B cell (primary cell): Measurements from ENCODE around the gene SH3RF3. TPM values are rescaled to one million over a fixed set of nuclear protein-coding genes. Genes with fewer than 3 reads are reported as not detected.

Experiments
- ATAC-seq: fragments of 200-7000 bp; cut with Tn5 transposase; one replicate; pipeline ENCODE4 v1.10.0; 2021; ENCODE audit warnings: low read depth, mild to moderate bottlenecking, moderate number of reproducible peaks, moderate library complexity
- CTCF ChIA-PET: fragments of 350-600 bp; sonication (Branson Sonifier 250); formaldehyde crosslinking; loops from one replicate; lab custom pipeline; 2021; ENCODE audit warnings: antibody characterized with exemption, inconsistent platforms; lab: Charles Lee
- POLR2A ChIA-PET: fragments of 350-600 bp; sonication (Branson Sonifier 250); formaldehyde crosslinking; loops from one replicate; lab custom pipeline; 2021; ENCODE audit warnings: antibody characterized with exemption; lab: Charles Lee
- DNase-seq: peaks from one replicate; pipeline ENCODE4 v3.0.0; 2013
- H2AFZ ChIP-seq: 2 replicates; pipeline ENCODE4 v1.6.1; 2012; ENCODE audit warnings: mild to moderate bottlenecking, low read depth, low read length; ENCODE audit not compliant: insufficient read depth, poor library complexity, severe bottlenecking
- H3K27ac ChIP-seq, 2 donors: 1 replicate in 1 of 2; 2 replicates in 1 of 2; pipeline ENCODE4 v1.5.1; 2012 to 2013; ENCODE audit warnings: low read length in 2 of 2, mild to moderate bottlenecking in 2 of 2, moderate library complexity in 1 of 2
- H3K27me3 ChIP-seq, 4 experiments: fragments of 200-600 bp in 1 of 4; sonication (generic) in 1 of 4; replicated peaks in 1 of 4; 1 replicate in 2 of 4; 2 replicates in 2 of 4; pipeline versions ENCODE4 v1.6.1 to v1.7.0; 2013 to 2016; ENCODE audit warnings: low read length in 3 of 4, mild to moderate bottlenecking in 2 of 4, mixed read lengths in 1 of 4, moderate library complexity in 1 of 4; ENCODE audit not compliant: insufficient read depth in 4 of 4, control insufficient read depth in 3 of 4; ENCODE audit errors: control extremely low read depth in 1 of 4
- H3K36me3 ChIP-seq, 2 experiments: replicated peaks in 1 of 2; 1 replicate in 1 of 2; 2 replicates in 1 of 2; pipeline versions ENCODE4 v1.6.1 to v1.7.1; 2013; ENCODE audit warnings: low read length in 1 of 2; ENCODE audit not compliant: insufficient read depth in 2 of 2, control insufficient read depth in 1 of 2; ENCODE audit errors: control extremely low read depth in 1 of 2, extremely low read depth in 1 of 2
- H3K4me1 ChIP-seq, 2 donors: fragments of 200-600 bp in 1 of 2; sonication (generic) in 1 of 2; 1 replicate in 1 of 2; 2 replicates in 1 of 2; pipeline versions ENCODE4 v1.5.1 to v1.6.1; 2013 to 2017; ENCODE audit warnings: low read length in 2 of 2; ENCODE audit not compliant: control insufficient read depth in 2 of 2, insufficient read depth in 2 of 2
- H3K4me2 ChIP-seq: replicated peaks from 2 replicates; pipeline ENCODE3; 2012; ENCODE audit warnings: mild to moderate bottlenecking, low read depth, low read length; ENCODE audit not compliant: poor library complexity, severe bottlenecking
- H3K4me3 ChIP-seq, 5 experiments: fragments of 200-600 bp in 1 of 5; sonication (generic) in 1 of 5; 1 replicate in 3 of 5; 2 replicates in 2 of 5; pipeline versions ENCODE4 v1.5.1 to v1.7.0; 2011 to 2016; ENCODE audit warnings: low read length in 4 of 5, mild to moderate bottlenecking in 4 of 5, low read depth in 2 of 5, control low read depth in 1 of 5, moderate library complexity in 1 of 5; ENCODE audit not compliant: insufficient read depth in 1 of 5; ENCODE audit errors: control extremely low read depth in 1 of 5, extremely low read depth in 1 of 5
- H3K79me2 ChIP-seq: fragments of 200-600 bp; sonication (generic); one replicate; pipeline ENCODE4 v1.6.0; 2016; ENCODE audit warnings: low read length; ENCODE audit not compliant: control insufficient read depth, insufficient read depth
- H3K9ac ChIP-seq: fragments of 200-600 bp; sonication (generic); 2 replicates; pipeline ENCODE4 v1.6.1; 2017; ENCODE audit warnings: mild to moderate bottlenecking, low read length, moderate library complexity
- H3K9me3 ChIP-seq, 3 donors: one replicate each; pipeline versions ENCODE4 v1.6.1 to v1.7.1; 2013; ENCODE audit warnings: low read length in 2 of 3; ENCODE audit not compliant: control insufficient read depth in 2 of 3, insufficient read depth in 1 of 3; ENCODE audit errors: control extremely low read depth in 1 of 3
- H4K20me1 ChIP-seq: 2 replicates; pipeline ENCODE4 v1.6.0; 2012; ENCODE audit warnings: mild to moderate bottlenecking, low read length; ENCODE audit not compliant: insufficient read depth, control insufficient read depth, poor library complexity, severe bottlenecking
- H3K27ac Mint-ChIP-seq: one replicate; pipeline ENCODE4 v1.8.0; 2021; ENCODE audit warnings: mixed read lengths
- H3K27me3 Mint-ChIP-seq: one replicate; pipeline ENCODE4 v1.8.0; 2021; ENCODE audit warnings: mixed read lengths
- H3K4me1 Mint-ChIP-seq: one replicate; pipeline ENCODE4 v1.8.0; 2021; ENCODE audit warnings: mixed read lengths
- H3K4me3 Mint-ChIP-seq: one replicate; pipeline ENCODE4 v1.8.0; 2021; ENCODE audit warnings: mixed read lengths
- H3K9me3 Mint-ChIP-seq: one replicate; pipeline ENCODE4 v1.8.0; 2022; ENCODE audit warnings: mixed read lengths; ENCODE audit not compliant: insufficient read depth
- CTCF ChIP-seq: fragments of 200-600 bp; IDR thresholded peaks from one replicate; pipeline ENCODE4 v1.8.0; 2022; ENCODE audit warnings: antibody characterized with exemption, mild to moderate bottlenecking
- EZH2 ChIP-seq: IDR thresholded peaks from 2 replicates; pipeline ENCODE4 v1.6.1; 2012; ENCODE audit warnings: borderline replicate concordance, low read depth, mild to moderate bottlenecking, moderate library complexity, low read length; ENCODE audit not compliant: insufficient read depth, poor library complexity, severe bottlenecking
- WGBS: methylation state at CpG from one replicate; pipeline ENCODE4 v1.1.5; 2013; ENCODE audit warnings: missing lambda C conversion rate; ENCODE audit not compliant: insufficient coverage; 5-methylcytosine and 5-hydroxymethylcytosine counted together
- intact Hi-C: fragments of 100-400 bp; cut with micrococcal nuclease; formaldehyde crosslinking; loops from one replicate; pipeline ENCODE4 v1.10.0; 2022
- polyA plus RNA-seq: library from polyadenylated mRNA; depleted of rRNA; stranded (reverse); fragments of >200 nt; gene quantifications from 2 replicates; pipeline ENCODE4 v1.2.3, GENCODE V29; 2012
- total RNA-seq, 2 donors: library from RNA; stranded (reverse); fragments of 120-200 nt in 1 of 2; gene quantifications; 1 replicate in 1 of 2; 2 replicates in 1 of 2; pipeline versions ENCODE4 v1.2.3 to v1.2.4, GENCODE V29; 2013 to 2022

The SH3RF3 gene
- total and polyA plus RNA-seq, 2 donors (not counting 1 experiment from before 2014, with no cell fraction given): 0.07 to 1.2 TPM

DNA sequence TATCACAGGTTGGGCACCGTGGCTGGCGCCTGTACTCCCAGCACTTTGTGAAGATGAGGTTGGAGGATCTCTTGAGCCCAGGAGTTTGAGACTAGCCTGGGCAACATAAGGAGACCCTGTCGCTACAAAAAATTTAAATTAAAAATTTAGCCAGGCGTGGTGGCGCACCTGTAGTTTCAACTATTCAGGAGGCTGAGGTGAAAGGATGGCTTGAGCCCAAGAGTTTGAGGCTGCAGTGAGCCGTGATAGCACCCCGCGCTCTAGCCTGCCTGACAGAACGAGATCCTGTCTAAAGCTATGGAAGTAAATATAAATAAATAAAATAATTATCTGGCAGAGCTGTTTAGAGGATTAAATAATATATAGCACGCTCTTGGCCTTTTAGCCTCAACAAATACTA, 1.4 kb upstream of the SH3RF3 start:
- no peak overlapping the region for H3K27ac ChIP-seq

More for the DNA sequence above, 1.4 kb upstream of the SH3RF3 start:
- DNase-seq: no peak
- peaks cover 0 to 10% (median 2%) of the 10 kb centered on the region in 4 experiments for H3K27me3 ChIP-seq
- TF ChIP-seq CTCF (no peak), EZH2 (no peak)
- H4K20me1 ChIP-seq: no peaks in the 10 kb centered on the region
- H3K36me3 ChIP-seq: no peaks in the 10 kb centered on the region
- peak overlapping the region; percentile 83 for H2AFZ ChIP-seq
- H3K9ac ChIP-seq: no peak overlapping the region
- H3K4me3 ChIP-seq: peak overlapping the region in 3 of 5 experiments; percentile 62 to 77 (median 70)
- H3K4me1 ChIP-seq: peaks cover 5 to 10% of the 10 kb centered on the region in 2 donors
- 94% methylated on average over 5 of the region's 10 CpGs for WGBS
- H3K9me3 Mint-ChIP-seq: no peaks in the 10 kb centered on the region
- H3K4me1 Mint-ChIP-seq: peaks cover 10% of the 10 kb centered on the region
- no peaks in the 10 kb centered on the region for H3K9me3 ChIP-seq
- peaks cover 37% of the 10 kb centered on the region for H3K27me3 Mint-ChIP-seq
- no peak for ATAC-seq
- peak overlapping the region; percentile 84 for H3K4me3 Mint-ChIP-seq
- peak overlapping the region; percentile 97 for H3K4me2 ChIP-seq
- no peak overlapping the region for H3K27ac Mint-ChIP-seq
- no peaks in the 10 kb centered on the region for H3K79me2 ChIP-seq
- CTCF ChIA-PET: interaction anchor here (0.7 to 9.0 kb wide), 5 partner anchors 8 to 386 kb away, joined by 3 to 106 read pairs (median 3); no protein-coding TSS in a partner anchor
- POLR2A ChIA-PET: no interaction called here
- intact Hi-C loops: no loop called here
